Activated naive CD4-positive, alpha-beta T cell treated with anti-CD3 and anti-CD28 coated beads, Interleukin-2, amount 50 U/mL, for 72 hours (primary cell): ENCODE measurements around the gene CHRNB2. TPM values are rescaled to one million over a fixed set of nuclear protein-coding genes. Genes with fewer than 3 reads are reported as not detected.

ENCODE experiments used
- ATAC-seq, 2 donors: fragments of 150-1000 bp; cut with Tn5 transposase; 2 replicates each; pipeline ENCODE4 v1.10.0; 2021; ENCODE audit warnings: mild to moderate bottlenecking in 2 of 2, moderate library complexity in 2 of 2
- DNase-seq, 2 donors: peaks; one replicate each; pipeline ENCODE4 v3.0.0; 2021 to 2022; ENCODE audit warnings: low spot score in 2 of 2
- H3K27ac Mint-ChIP-seq, 2 donors: one replicate each; pipeline ENCODE4 v1.8.0; 2022; ENCODE audit warnings: mild to moderate bottlenecking in 2 of 2, mixed read lengths in 2 of 2
- H3K36me3 Mint-ChIP-seq, 2 donors: one replicate each; pipeline ENCODE4 v1.8.0; 2022; ENCODE audit warnings: mixed read lengths in 2 of 2
- H3K9me3 Mint-ChIP-seq, 2 donors: one replicate each; pipeline ENCODE4 v1.8.0; 2022; ENCODE audit warnings: mixed read lengths in 2 of 2
- total RNA-seq, 2 donors: library from RNA; stranded (reverse); gene quantifications; one replicate each; pipeline ENCODE4 v1.2.3, GENCODE V29; 2022

The CHRNB2 gene
- total RNA-seq, 2 donors from 2014 or later = 0.09 to 0.10 TPM

- no peak for ATAC-seq
- no peaks in the 10 kb centered on the region for H3K36me3 Mint-ChIP-seq
- no peak for DNase-seq
- H3K27ac Mint-ChIP-seq = peak overlapping the region in 1 of 2 donors; percentile 65
- H3K9me3 Mint-ChIP-seq = no peaks in the 10 kb centered on the region
Observed at GRCh38 chr1:154571244-154571963, 3.8 kb downstream of the CHRNB2 start.

DNA sequence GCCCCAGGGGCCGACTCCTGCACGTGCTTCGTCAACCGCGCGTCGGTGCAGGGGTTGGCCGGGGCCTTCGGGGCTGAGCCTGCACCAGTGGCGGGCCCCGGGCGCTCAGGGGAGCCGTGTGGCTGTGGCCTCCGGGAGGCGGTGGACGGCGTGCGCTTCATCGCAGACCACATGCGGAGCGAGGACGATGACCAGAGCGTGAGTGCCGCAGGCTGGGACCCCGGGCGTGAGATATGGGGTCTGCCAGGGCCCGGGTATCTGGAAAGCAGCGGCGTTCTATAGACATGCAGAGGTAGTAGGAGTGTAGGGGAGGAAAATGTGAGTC, 4.3 kb downstream of the CHRNB2 start:
- Mint-ChIP-seq H3K9me3 (no peaks in the 10 kb centered on the region), H3K36me3 (no peaks in the 10 kb centered on the region), H3K27ac (peak overlapping the region in 1 of 2 donors; percentile 52)
- DNase-seq = no peak
- no peak for ATAC-seq

DNA sequence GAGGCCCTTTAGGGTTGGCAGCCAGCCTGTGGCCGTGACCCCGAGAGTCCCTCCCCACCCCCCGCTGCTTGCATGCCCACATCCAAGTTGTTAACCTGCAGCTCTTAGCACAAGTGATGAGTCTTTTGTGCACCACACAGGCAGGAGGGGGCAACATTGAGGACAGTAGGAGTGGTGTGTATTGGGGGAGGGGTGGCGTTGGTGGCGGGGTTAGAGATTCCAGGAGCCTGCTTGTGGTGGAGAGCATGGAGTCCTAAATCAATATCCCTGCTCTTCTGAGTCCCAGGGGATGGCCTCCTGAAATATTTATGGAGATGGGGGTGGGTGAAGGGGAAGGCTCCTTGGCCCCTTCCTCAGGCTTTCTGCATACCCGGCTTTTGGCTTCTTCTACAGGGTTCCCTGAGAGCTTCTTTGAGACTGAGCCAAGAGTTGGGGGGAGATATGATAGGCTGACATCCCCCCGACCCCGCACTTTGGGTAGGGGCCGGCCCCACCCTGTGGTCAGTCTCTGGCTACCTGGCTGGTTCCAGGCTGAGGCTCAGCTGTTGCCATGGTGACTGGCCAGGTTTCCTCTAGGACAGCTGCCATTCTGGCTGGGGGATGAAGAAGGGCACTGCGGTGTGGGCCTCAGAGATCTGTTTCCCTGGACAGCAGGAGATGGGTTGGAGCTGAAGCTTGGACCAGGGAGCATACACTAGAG, 5.0 kb downstream of the CHRNB2 start:
- Mint-ChIP-seq H3K36me3 (no peaks in the 10 kb centered on the region), H3K27ac (peak overlapping the region in 1 of 2 donors; percentile 47), H3K9me3 (no peaks in the 10 kb centered on the region)
- DNase-seq (no peak), ATAC-seq (no peak)

DNA sequence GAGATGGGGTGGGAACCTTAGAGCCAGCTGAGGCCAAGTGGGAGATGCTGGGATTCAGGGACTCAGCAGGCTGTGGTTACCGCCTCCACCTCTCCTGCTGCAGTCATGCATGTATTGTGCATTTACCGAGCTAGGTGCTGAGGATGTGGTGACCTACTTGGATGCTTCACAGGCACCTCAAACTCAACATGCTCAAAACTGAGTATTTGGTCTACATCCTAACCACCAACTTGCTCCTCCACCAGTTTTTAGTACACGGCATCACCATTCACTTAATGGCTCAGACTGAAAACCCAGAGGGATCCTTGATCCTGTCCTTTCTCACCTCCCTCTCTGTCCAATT, 5.6 kb downstream of the CHRNB2 start:
- no peaks in the 10 kb centered on the region for H3K36me3 Mint-ChIP-seq
- H3K9me3 Mint-ChIP-seq = no peaks in the 10 kb centered on the region
- DNase-seq (no peak), ATAC-seq (no peak)
- peak overlapping the region in 1 of 2 donors; percentile 50 for H3K27ac Mint-ChIP-seq

DNA sequence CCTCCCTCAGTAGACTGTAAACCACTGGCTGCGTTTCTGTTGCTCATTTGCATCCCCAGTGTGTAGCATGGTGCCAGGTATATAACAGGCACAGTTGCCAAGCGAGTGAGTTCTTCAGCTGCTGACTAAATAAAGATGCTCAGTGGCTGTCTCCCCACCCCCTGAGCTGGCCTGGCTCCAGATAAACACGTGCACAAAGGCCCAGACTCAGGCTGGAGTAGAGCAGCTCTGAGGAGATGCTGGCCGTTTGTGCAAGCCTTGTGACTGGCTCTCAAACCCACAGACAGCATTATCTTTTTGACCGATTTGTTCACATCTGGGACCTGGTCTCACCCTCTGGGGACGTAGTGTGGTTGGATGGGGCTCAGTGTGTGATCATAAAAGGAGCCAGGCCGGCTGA, 7.1 kb downstream of the CHRNB2 start:
- H3K36me3 Mint-ChIP-seq = peaks cover 0 to 11% of the 10 kb centered on the region in 2 donors
- ATAC-seq = no peak
- no peak for DNase-seq
- H3K27ac Mint-ChIP-seq = peak overlapping the region in 1 of 2 donors; percentile 63
- H3K9me3 Mint-ChIP-seq = no peaks in the 10 kb centered on the region

GRCh38 chr1:154575147-154575927, 7.8 kb downstream of the CHRNB2 start:
- no peak for ATAC-seq
- no peak for DNase-seq
- Mint-ChIP-seq H3K36me3 (peaks cover 0 to 16% of the 10 kb centered on the region in 2 donors), H3K27ac (peak overlapping the region in 1 of 2 donors; percentile 69), H3K9me3 (no peaks in the 10 kb centered on the region)

DNA sequence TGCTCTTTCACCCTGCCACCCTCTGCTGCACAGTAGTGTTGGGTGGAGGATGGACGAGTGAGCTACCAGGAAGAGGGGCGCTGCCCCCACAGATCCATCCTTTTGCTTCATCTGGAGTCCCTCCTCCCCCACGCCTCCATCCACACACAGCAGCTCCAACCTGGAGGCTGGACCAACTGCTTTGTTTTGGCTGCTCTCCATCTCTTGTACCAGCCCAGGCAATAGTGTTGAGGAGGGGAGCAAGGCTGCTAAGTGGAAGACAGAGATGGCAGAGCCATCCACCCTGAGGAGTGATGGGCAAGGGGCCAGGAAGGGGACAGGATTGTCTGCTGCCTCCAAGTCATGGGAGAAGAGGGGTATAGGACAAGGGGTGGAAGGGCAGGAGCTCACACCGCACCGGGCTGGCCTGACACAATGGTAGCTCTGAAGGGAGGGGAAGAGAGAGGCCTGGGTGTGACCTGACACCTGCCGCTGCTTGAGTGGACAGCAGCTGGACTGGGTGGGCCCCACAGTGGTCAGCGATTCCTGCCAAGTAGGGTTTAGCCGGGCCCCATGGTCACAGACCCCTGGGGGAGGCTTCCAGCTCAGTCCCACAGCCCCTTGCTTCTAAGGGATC, 8.5 kb downstream of the CHRNB2 start:
- Mint-ChIP-seq H3K27ac (peak overlapping the region in 1 of 2 donors; percentile 69), H3K36me3 (peaks cover 0 to 16% of the 10 kb centered on the region in 2 donors), H3K9me3 (no peaks in the 10 kb centered on the region)
- ATAC-seq (peak in 1 of 2 donors; percentile 14), DNase-seq (no peak)

DNA sequence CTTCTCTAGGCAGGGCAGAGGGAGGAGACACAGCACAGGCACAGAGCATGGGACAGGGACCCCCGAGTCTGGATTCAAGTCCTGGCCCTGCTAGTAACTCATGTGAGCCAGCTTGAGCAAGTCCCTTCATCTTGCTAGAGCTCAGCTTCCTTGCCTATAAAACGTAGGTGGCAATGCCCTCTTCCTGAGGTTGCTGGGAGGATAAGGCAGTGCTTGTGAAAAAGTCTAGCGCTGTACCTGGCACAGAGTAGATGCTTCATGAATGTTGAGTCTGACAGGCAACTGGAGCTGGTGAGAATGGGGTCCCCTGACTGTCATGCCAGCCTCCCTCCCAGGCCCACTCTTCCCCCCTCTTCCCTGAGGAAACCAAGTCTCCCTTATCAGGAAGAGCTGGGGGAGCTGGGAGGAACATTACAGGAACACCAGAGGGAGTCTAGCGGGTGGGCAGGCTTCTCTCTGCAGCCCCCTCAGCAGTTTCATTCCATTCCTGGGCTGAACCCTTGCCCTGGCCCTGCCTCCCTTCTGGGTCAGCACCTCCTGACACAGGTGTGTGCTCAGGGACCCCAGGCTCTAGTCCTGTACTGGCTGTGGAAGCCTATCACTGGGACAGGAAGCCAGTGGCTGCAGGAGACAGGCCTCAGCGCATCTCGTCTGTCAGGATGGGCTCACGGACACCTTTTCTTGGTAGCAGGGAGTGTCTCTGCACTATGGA, 9.9 kb downstream of the CHRNB2 start:
- DNase-seq (no peak), ATAC-seq (no peak)
- Mint-ChIP-seq H3K36me3 (peaks cover 0 to 16% of the 10 kb centered on the region in 2 donors), H3K9me3 (no peaks in the 10 kb centered on the region), H3K27ac (peak overlapping the region in 1 of 2 donors; percentile 42)

DNA sequence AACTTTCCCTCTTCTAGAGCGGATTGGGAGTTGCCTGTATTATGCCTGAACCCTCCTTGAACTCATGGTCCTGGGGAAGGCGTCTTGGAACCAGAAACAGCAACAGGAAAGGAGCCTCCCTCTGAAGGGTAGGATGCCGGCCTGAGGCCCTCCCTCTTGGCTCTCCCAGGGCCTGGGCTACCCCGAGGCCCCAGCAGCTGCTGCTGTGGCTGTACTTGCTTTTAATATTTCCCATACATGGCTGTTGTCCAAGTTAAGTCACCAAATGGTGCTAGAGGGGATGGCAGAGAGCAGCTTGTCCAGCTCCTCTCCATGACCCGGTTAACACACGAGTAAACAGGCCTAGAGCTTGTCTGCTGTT, 10.5 kb downstream of the CHRNB2 start:
- H3K9me3 Mint-ChIP-seq = no peaks in the 10 kb centered on the region
- no peak for ATAC-seq
- DNase-seq = no peak
- no peak overlapping the region for H3K27ac Mint-ChIP-seq
- peaks cover 0 to 16% of the 10 kb centered on the region in 2 donors for H3K36me3 Mint-ChIP-seq

DNA sequence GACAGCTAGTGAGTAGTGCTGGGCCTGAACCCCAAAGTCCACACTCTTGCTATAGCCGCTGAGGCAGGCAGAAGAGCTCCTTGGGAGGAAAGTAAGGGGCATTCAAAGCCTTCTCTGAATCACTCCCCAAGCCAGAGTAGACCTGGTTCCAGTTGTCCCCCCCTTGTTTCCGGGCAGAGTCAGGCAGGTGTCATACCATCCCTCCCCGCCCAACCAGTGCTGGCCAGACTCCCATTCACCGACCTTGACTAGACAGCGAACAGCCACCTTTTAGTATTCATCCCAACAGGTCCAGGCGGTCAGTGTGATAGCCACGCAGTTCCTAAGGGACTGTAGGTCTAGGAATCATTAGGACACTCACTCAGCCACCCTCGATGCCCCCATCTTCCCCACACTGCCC, 11.8 kb downstream of the CHRNB2 start:
- Mint-ChIP-seq H3K36me3 (peaks cover 0 to 16% of the 10 kb centered on the region in 2 donors), H3K27ac (no peak overlapping the region), H3K9me3 (no peaks in the 10 kb centered on the region)
- ATAC-seq = no peak
- no peak for DNase-seq

DNA sequence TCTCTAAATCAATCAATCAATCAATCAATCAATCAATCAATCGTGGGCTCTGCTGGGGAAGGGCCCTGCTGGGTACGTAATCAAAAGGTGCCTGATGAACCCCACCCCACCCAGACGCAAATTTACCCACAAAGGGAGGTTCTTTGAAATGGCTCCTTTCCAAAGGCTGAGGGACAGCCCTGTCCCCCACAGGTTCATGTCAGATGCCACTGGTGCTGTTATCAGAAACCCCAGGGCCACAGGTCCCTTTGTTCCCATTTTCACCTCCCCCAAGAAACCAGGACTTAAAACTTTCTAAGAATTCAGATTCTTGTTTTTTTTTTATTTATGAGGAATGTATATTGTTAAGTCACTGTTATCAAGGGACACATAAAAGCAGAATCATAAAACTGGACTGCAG, 14.2 kb downstream of the CHRNB2 start:
- ATAC-seq = no peak
- Mint-ChIP-seq H3K27ac (peak overlapping the region; percentile 22 to 56), H3K9me3 (no peaks in the 10 kb centered on the region), H3K36me3 (peaks cover 16 to 32% of the 10 kb centered on the region in 2 donors)
- no peak for DNase-seq

- peaks cover 25 to 40% of the 10 kb centered on the region in 2 donors for H3K36me3 Mint-ChIP-seq
- ATAC-seq (no peak), DNase-seq (no peak)
- peak overlapping the region in 1 of 2 donors; percentile 44 for H3K27ac Mint-ChIP-seq
- no peaks in the 10 kb centered on the region for H3K9me3 Mint-ChIP-seq
Observed at GRCh38 chr1:154582885-154583284, 15.3 kb downstream of the CHRNB2 start.

- Mint-ChIP-seq H3K27ac (peak overlapping the region in 1 of 2 donors; percentile 15), H3K9me3 (no peaks in the 10 kb centered on the region), H3K36me3 (peaks cover 30 to 43% of the 10 kb centered on the region in 2 donors)
- no peak for ATAC-seq
- DNase-seq = no peak
Observed at GRCh38 chr1:154583773-154584172, 16.2 kb downstream of the CHRNB2 start.

- H3K9me3 Mint-ChIP-seq = no peaks in the 10 kb centered on the region
- H3K27ac Mint-ChIP-seq = peak overlapping the region; percentile 15 to 82
- H3K36me3 Mint-ChIP-seq = peaks cover 35 to 46% of the 10 kb centered on the region in 2 donors
- ATAC-seq (no peak), DNase-seq (no peak)
Observed at GRCh38 chr1:154584267-154584994, 16.9 kb downstream of the CHRNB2 start.

DNA sequence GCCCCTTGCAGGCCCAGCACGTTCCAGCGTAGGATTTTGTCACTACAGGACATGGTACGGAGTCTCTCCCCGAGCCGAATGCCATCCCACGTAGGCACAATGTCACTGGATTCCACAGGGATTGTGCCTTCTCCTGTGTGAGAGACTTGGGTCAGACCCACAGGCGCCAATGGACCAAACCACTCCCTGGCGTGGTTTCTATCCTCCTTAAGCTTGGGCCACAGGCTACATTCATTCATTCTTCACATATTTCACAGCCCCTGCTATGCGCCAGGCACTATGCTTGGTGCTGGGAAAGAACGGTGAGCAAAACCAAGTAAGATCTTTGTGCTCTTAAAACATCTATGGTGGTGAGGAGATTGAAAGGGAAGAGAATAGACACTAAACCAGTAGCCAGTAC, 18.7 kb downstream of the CHRNB2 start:
- Mint-ChIP-seq H3K9me3 (no peaks in the 10 kb centered on the region), H3K36me3 (peaks cover 35 to 47% of the 10 kb centered on the region in 2 donors), H3K27ac (peak overlapping the region in 1 of 2 donors; percentile 84)
- DNase-seq = no peak
- no peak for ATAC-seq

DNA sequence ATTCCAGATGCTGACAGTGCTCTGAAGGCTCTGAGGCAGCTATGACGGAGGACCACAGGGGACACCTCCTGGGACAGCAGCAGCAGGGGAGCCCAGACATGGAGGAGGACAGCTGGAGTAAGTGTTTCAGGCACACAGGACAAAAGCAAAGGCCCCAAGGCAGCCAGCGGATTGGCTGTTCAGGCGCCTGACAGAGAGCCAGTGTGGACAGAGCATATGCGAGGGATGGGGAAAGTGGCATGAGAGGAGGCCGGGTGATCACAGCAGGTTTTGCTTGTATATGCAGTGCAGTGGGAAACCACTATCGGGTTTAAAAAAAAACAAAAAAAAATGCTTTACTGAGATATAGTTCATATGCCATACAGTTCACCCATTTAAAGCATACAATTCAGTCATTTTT, 19.1 kb downstream of the CHRNB2 start:
- peak overlapping the region in 1 of 2 donors; percentile 84 for H3K27ac Mint-ChIP-seq
- no peak for ATAC-seq
- peaks cover 35 to 47% of the 10 kb centered on the region in 2 donors for H3K36me3 Mint-ChIP-seq
- H3K9me3 Mint-ChIP-seq = no peaks in the 10 kb centered on the region
- no peak for DNase-seq
